Panc1 (cell line): ENCODE measurements around the gene MBD3. TPM values are rescaled to one million over a fixed set of nuclear protein-coding genes. Genes with fewer than 3 reads are reported as not detected.

ENCODE experiments used
- ATAC-seq: fragments of 200-7000 bp; cut with Tn5 transposase; 2 replicates; pipeline ENCODE4 v1.9.1; 2020; ENCODE audit warnings: mild to moderate bottlenecking, moderate library complexity
- BruUV-seq: library from RNA; stranded (reverse); fragments of 400-500 nt; replicated peaks from 2 replicates; lab custom pipeline; 2021; lab: Mats Ljungman, UMichigan
- CTCF ChIA-PET: fragments of 300-600 bp; sonication (Branson Sonifier 250); formaldehyde crosslinking; loops from one replicate; lab custom pipeline; 2022; ENCODE audit warnings: antibody characterized with exemption; lab: Charles Lee
- POLR2A ChIA-PET: fragments of 300-600 bp; sonication (Branson Sonifier 250); formaldehyde crosslinking; loops from one replicate; lab custom pipeline; 2022; ENCODE audit warnings: antibody characterized with exemption; lab: Charles Lee
- DNase-seq: peaks from one replicate; pipeline ENCODE4 v3.0.0-alpha.2; 2010; ENCODE audit warnings: low read depth, low spot score
- H3K27ac ChIP-seq: 2 replicates; pipeline ENCODE4 v1.5.1; 2011; ENCODE audit warnings: mild to moderate bottlenecking, low read length, inconsistent platforms
- H3K27me3 ChIP-seq: fragments of 200-500 bp; sonication (Bioruptor generic); 2 replicates; pipeline ENCODE4 v1.6.0; 2014; ENCODE audit warnings: low read length, inconsistent platforms; ENCODE audit not compliant: control insufficient read depth, insufficient read depth
- H3K36me3 ChIP-seq: fragments of 200-500 bp; sonication (Bioruptor generic); 2 replicates; pipeline ENCODE4 v1.5.1; 2014; ENCODE audit warnings: inconsistent platforms, mild to moderate bottlenecking, low read length, moderate library complexity; ENCODE audit not compliant: control insufficient read depth, insufficient read depth
- H3K4me1 ChIP-seq: 2 replicates; pipeline ENCODE4 v1.5.1; 2011; ENCODE audit warnings: inconsistent platforms, mild to moderate bottlenecking, low read length, moderate library complexity; ENCODE audit not compliant: control insufficient read depth, insufficient read depth
- H3K4me3 ChIP-seq, 2 experiments: 2 replicates each; pipeline ENCODE4 v1.5.1; 2011 to 2012; ENCODE audit warnings: low read depth in 2 of 2, low read length in 2 of 2, mild to moderate bottlenecking in 2 of 2, inconsistent platforms in 1 of 2, moderate library complexity in 1 of 2
- H3K9me3 ChIP-seq: fragments of 200-500 bp; sonication (Bioruptor generic); 2 replicates; pipeline ENCODE4 v1.5.1; 2014; ENCODE audit warnings: low read depth, mild to moderate bottlenecking, inconsistent platforms, low read length, moderate library complexity; ENCODE audit not compliant: control insufficient read depth, insufficient read depth
- CTCF ChIP-seq: fragments of 450-650 bp; IDR thresholded peaks from 2 replicates; pipeline ENCODE4 v1.5.1; 2017; ENCODE audit warnings: mild to moderate bottlenecking
- POLR2AphosphoS5 ChIP-seq: IDR thresholded peaks from 2 replicates; pipeline ENCODE4 v1.6.1; 2012; ENCODE audit warnings: mild to moderate bottlenecking, low read depth, low read length, moderate library complexity
- REST ChIP-seq, 2 experiments: IDR thresholded peaks; 2 replicates each; pipeline ENCODE4 v1.6.1; 2011 to 2012; ENCODE audit warnings: low read depth in 2 of 2, control low read depth in 1 of 2, low read length in 1 of 2, mild to moderate bottlenecking in 1 of 2, moderate library complexity in 1 of 2; ENCODE audit not compliant: insufficient read depth in 1 of 2
- SIN3A ChIP-seq: IDR thresholded peaks from 2 replicates; pipeline ENCODE4 v1.6.1; 2012; ENCODE audit warnings: low read depth, mild to moderate bottlenecking, low read length, moderate library complexity, borderline replicate concordance; ENCODE audit not compliant: insufficient read depth
- TCF7L2 ChIP-seq: IDR thresholded peaks from 2 replicates; pipeline ENCODE4 v1.6.1; 2011; ENCODE audit warnings: mild to moderate bottlenecking, low read depth, low read length, inconsistent platforms
- in situ Hi-C: cut with HindIII; loops from 2 replicates; pipeline ENCODE4 v1.10.0; 2016; ENCODE audit warnings: low sequenced_read_pairs, low pct_unique_long_range_greater_than_20kb
- intact Hi-C: fragments of 100-400 bp; cut with micrococcal nuclease; formaldehyde crosslinking; loops from one replicate; pipeline ENCODE4 v1.10.0; 2022; ENCODE audit not compliant: unreplicated experiment
- total RNA-seq: library from RNA; stranded (reverse); gene quantifications from one replicate; pipeline ENCODE4 v1.2.1, GENCODE V29; 2021; ENCODE audit not compliant: unreplicated experiment

The MBD3 gene
- total RNA-seq, 1 experiment from 2014 or later = 139 TPM

- POLR2A ChIA-PET = no interaction called here
- no peaks in the 10 kb centered on the region for H3K27me3 ChIP-seq
- no TSS peak for BruUV-seq
- in situ Hi-C loops = no loop called here
- no peaks in the 10 kb centered on the region for H3K9me3 ChIP-seq
- no peaks in the 10 kb centered on the region for H3K36me3 ChIP-seq
- DNase-seq (no peak), ATAC-seq (no peak)
- H3K27ac ChIP-seq = no peak overlapping the region
- H3K4me3 ChIP-seq = no peak overlapping the region
- intact Hi-C loops = no loop called here
- TF ChIP-seq CTCF = no peak
- no peak for TF ChIP-seq REST (IDR thresholded peaks at IDR 0.05; ENCODE audit: insufficient read depth in 1 of 2, low read depth in 2 of 2, low read length in 1 of 2)
- TF ChIP-seq POLR2AphosphoS5 = no peak
- TF ChIP-seq TCF7L2 = no peak
- no peak for TF ChIP-seq SIN3A
- peaks cover 22% of the 10 kb centered on the region for H3K4me1 ChIP-seq
- CTCF ChIA-PET = no interaction called here
Observed at GRCh38 chr19:1610579-1610978, 17.9 kb upstream of the MBD3 start.

- in situ Hi-C loops (no loop called here), intact Hi-C loops (no loop called here)
- DNase-seq (no peak), ATAC-seq (no peak)
- Histone ChIP-seq H3K27me3 (no peaks in the 10 kb centered on the region), H3K4me3 (no peak overlapping the region), H3K36me3 (no peaks in the 10 kb centered on the region; the same call in 1 of the 2 replicates), H3K9me3 (no peaks in the 10 kb centered on the region), H3K27ac (no peak overlapping the region), H3K4me1 (peaks cover 22% of the 10 kb centered on the region)
- ChIA-PET POLR2A (no interaction called here), CTCF (no interaction called here)
- BruUV-seq = no TSS peak
- TF ChIP-seq POLR2AphosphoS5 = no peak
- no peak for TF ChIP-seq TCF7L2
- TF ChIP-seq REST (IDR thresholded peaks at IDR 0.05; ENCODE audit: insufficient read depth in 1 of 2, low read depth in 2 of 2, low read length in 1 of 2) = no peak
- TF ChIP-seq SIN3A = no peak
- no peak for TF ChIP-seq CTCF
Observed at GRCh38 chr19:1609680-1610474, 17.2 kb upstream of the MBD3 start.
